ENCODE results near the gene SMYD1. TPM values are rescaled to one million over a fixed set of nuclear protein-coding genes. Genes with fewer than 3 reads are reported as not detected.

Gene SMYD1
- total and polyA plus RNA-seq, 8 donors: 0.12 to 25.4 (median 10.5) TPM

- TF ChIP-seq EP300 (IDR thresholded peaks at IDR 0.05): no peak
- TF ChIP-seq POLR2A (IDR thresholded peaks at IDR 0.05): no peak
- TF ChIP-seq POLR2AphosphoS5 (IDR thresholded peaks at IDR 0.05): no peak
- TF ChIP-seq CTCF (IDR thresholded peaks at IDR 0.05): no peak
- Histone ChIP-seq H3K27me3 (peaks cover 0 to 19% (median 0%) of the 10 kb centered on the region in 3 donors), H3K27ac (no peak overlapping the region), H3K4me1 (no peaks in the 10 kb centered on the region), H3K36me3 (no peaks in the 10 kb centered on the region), H3K4me3 (no peak overlapping the region), H3K9me3 (no peaks in the 10 kb centered on the region)
- 54 to 71% (median 64%) methylated on average over 5 of the region's 5 CpGs for WGBS, 5 donors
- intact Hi-C loops (cut with DNase I; ENCODE audit: low total_unique reads): no loop called here
- DNase-seq: no peak
These were observed 55.7 kb downstream of the SMYD1 start for GRCh38 chr2:88123164-88123974.

- intact Hi-C loops (cut with DNase I; ENCODE audit: low total_unique reads): no loop called here
- Histone ChIP-seq H3K27me3 (peaks cover 0 to 19% (median 0%) of the 10 kb centered on the region in 3 donors), H3K36me3 (no peaks in the 10 kb centered on the region), H3K9me3 (no peaks in the 10 kb centered on the region), H3K4me1 (no peaks in the 10 kb centered on the region), H3K4me3 (no peak overlapping the region), H3K27ac (no peak overlapping the region)
- 79 to 89% (median 82%) methylated on average over 9 of the region's 9 CpGs for WGBS, 5 donors
- no peak for TF ChIP-seq EP300 (IDR thresholded peaks at IDR 0.05)
- no peak for TF ChIP-seq CTCF (IDR thresholded peaks at IDR 0.05)
- TF ChIP-seq POLR2A (IDR thresholded peaks at IDR 0.05): no peak
- no peak for TF ChIP-seq POLR2AphosphoS5 (IDR thresholded peaks at IDR 0.05)
- DNase-seq: no peak
These were observed 56.6 kb downstream of the SMYD1 start for GRCh38 chr2:88123975-88124917.

GRCh38 chr2:88125344-88125923, 57.8 kb downstream of the SMYD1 start:
- Histone ChIP-seq H3K27me3 (peaks cover 0 to 19% (median 0%) of the 10 kb centered on the region in 3 donors), H3K4me1 (no peaks in the 10 kb centered on the region), H3K36me3 (no peaks in the 10 kb centered on the region), H3K4me3 (no peak overlapping the region), H3K27ac (no peak overlapping the region), H3K9me3 (no peaks in the 10 kb centered on the region)
- no peak for DNase-seq
- 56 to 69% (median 60%) methylated on average over 3 of the region's 3 CpGs for WGBS, 5 donors
- intact Hi-C loops (cut with DNase I; ENCODE audit: low total_unique reads): no loop called here
- TF ChIP-seq POLR2AphosphoS5 (IDR thresholded peaks at IDR 0.05): no peak
- TF ChIP-seq EP300 (IDR thresholded peaks at IDR 0.05): no peak
- no peak for TF ChIP-seq POLR2A (IDR thresholded peaks at IDR 0.05)
- TF ChIP-seq CTCF (IDR thresholded peaks at IDR 0.05): no peak

All from stomach (tissue), 9 donors.